GM19035 (cell line): Measurements from ENCODE around the gene WDR87.
"Not testable (repeated sequence)": the region's sequence is repeated elsewhere in the genome, so short reads cannot be mapped to it uniquely, and the experiment has no call there.

ENCODE experiments used
- ATAC-seq: cut with Tn5 transposase; IDR thresholded peaks from one replicate; pipeline ENCODE4 v1.9.1; 2021; ENCODE audit not compliant: unreplicated experiment

Gene WDR87

GRCh38 chr19:37931881-37932655, 25.7 kb upstream of the WDR87 start:
- no peak for ATAC-seq

GRCh38 chr19:37930416-37930815, 24.0 kb upstream of the WDR87 start:
- no peak for ATAC-seq

- ATAC-seq, result no peak
These were observed 23.0 kb upstream of the WDR87 start for GRCh38 chr19:37929355-37929923.

- peak; percentile 70 for ATAC-seq
These were observed 22.3 kb upstream of the WDR87 start for GRCh38 chr19:37928527-37929286.

GRCh38 chr19:37926711-37927110, 20.3 kb upstream of the WDR87 start:
- ATAC-seq, result no peak

GRCh38 chr19:37926255-37926654, 19.9 kb upstream of the WDR87 start:
- ATAC-seq, result no peak

GRCh38 chr19:37925212-37925611, 18.8 kb upstream of the WDR87 start:
- no peak for ATAC-seq

- not testable (repeated sequence) for ATAC-seq
These were observed 18.2 kb upstream of the WDR87 start for GRCh38 chr19:37924573-37924972.

GRCh38 chr19:37920591-37921450, 14.4 kb upstream of the WDR87 start:
- no peak for ATAC-seq

- ATAC-seq, result no peak
These were observed 8.5 kb upstream of the WDR87 start for GRCh38 chr19:37914908-37915307.

- no peak for ATAC-seq
These were observed 3.3 kb upstream of the WDR87 start for GRCh38 chr19:37909661-37910199.

GRCh38 chr19:37907735-37908455, 1.5 kb upstream of the WDR87 start:
- no peak for ATAC-seq

- peak; percentile 84 for ATAC-seq
These were observed 708 bp upstream of the WDR87 start, which contains the start of gene SIPA1L3 for GRCh38 chr19:37906869-37907734. TSS of gene SIPA1L3 (plus strand) at chr19:37907208. CDS start at chr19:38081566, 174,358 bp downstream.

- no peak for ATAC-seq
These were observed 3.3 kb downstream of the WDR87 start for GRCh38 chr19:37903096-37903495.

- ATAC-seq, result peak; percentile 33
These were observed 3.7 kb downstream of the WDR87 start for GRCh38 chr19:37902668-37903067.

GRCh38 chr19:37899966-37900365, 6.4 kb downstream of the WDR87 start:
- no peak for ATAC-seq

GRCh38 chr19:37899453-37899852, 6.9 kb downstream of the WDR87 start:
- ATAC-seq, result no peak

- no peak for ATAC-seq
These were observed 10.2 kb downstream of the WDR87 start for GRCh38 chr19:37896180-37896579.
